Measurements from ENCODE around the gene NPIPA1.
"Not testable (repeated sequence)": the region's sequence is repeated elsewhere in the genome, so short reads cannot be mapped to it uniquely, and the experiment has no call there.

NPIPA1 gene

GRCh38 chr16:14961405-14962186 lies 24.4 kb downstream of the NPIPA1 start:
- Mint-ChIP-seq H3K9me3 (no peaks in the 10 kb centered on the region), H3K27ac (no peak overlapping the region), H3K4me1 (no peaks in the 10 kb centered on the region), H3K4me3 (no peak overlapping the region), H3K36me3 (no peaks in the 10 kb centered on the region)
- DNase-seq (ENCODE audit: low spot score in 2 of 2) (no peak), ATAC-seq (no peak)

DNA sequence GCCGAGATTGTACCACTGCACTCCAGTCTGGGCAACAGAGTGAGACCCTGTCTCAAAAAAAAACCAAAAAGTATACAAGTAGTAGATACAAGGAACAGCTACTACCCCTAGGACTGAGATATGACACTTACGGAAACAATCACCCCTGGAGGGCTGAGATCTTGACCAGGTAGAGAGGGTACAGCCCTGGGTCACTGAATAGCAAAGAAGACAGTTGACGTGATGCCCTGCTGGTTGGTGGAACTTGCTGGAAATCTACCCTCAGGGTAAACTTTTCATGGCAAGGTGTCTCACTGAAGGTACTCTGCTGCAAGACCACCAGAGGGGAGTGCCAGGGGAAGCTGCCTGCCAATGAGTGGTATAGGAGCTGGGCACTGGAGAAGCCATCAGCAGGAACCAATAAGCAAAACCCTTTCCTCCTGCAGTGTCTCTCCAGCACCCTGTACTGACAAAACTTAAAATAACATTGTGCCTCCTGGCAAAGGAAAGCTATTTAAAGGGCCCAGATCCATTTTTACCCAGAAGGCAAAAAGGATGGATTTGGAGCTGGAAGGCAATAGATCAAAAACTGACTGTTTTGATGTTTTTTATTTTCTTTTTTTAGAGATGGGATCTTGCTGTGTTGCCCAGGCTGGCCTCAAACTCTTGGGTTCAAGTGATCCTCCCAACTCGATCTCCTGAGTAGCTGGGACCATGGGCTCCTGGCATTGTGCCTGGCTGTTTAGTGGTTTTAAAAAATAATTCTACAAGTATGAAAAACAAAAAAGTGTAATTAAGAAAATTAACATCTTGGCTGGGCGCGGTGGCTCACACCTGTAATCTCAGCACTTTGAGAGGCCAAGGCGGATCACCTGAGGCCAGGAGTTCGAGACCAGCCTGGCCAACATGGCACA lies 26.3 kb downstream of the NPIPA1 start:
- Mint-ChIP-seq H3K4me3 (no peak overlapping the region), H3K36me3 (no peaks in the 10 kb centered on the region), H3K4me1 (no peaks in the 10 kb centered on the region), H3K27ac (no peak overlapping the region), H3K9me3 (no peaks in the 10 kb centered on the region)
- ATAC-seq (peak; percentile 31), DNase-seq (ENCODE audit: low spot score in 2 of 2) (no peak)

- Mint-ChIP-seq H3K4me1 (no peaks in the 10 kb centered on the region), H3K4me3 (no peak overlapping the region), H3K27ac (no peak overlapping the region), H3K36me3 (no peaks in the 10 kb centered on the region), H3K9me3 (no peaks in the 10 kb centered on the region)
- ATAC-seq (no peak), DNase-seq (ENCODE audit: low spot score in 2 of 2) (no peak)
Observed at GRCh38 chr16:14965328-14965727, 28.1 kb downstream of the NPIPA1 start.

- not testable (repeated sequence) for H3K4me3 Mint-ChIP-seq; H3K27ac Mint-ChIP-seq; H3K36me3 Mint-ChIP-seq; DNase-seq (ENCODE audit: low spot score in 2 of 2); ATAC-seq; H3K4me1 Mint-ChIP-seq; H3K9me3 Mint-ChIP-seq
Observed at GRCh38 chr16:14969795-14970194, 32.6 kb downstream of the NPIPA1 start.

DNA sequence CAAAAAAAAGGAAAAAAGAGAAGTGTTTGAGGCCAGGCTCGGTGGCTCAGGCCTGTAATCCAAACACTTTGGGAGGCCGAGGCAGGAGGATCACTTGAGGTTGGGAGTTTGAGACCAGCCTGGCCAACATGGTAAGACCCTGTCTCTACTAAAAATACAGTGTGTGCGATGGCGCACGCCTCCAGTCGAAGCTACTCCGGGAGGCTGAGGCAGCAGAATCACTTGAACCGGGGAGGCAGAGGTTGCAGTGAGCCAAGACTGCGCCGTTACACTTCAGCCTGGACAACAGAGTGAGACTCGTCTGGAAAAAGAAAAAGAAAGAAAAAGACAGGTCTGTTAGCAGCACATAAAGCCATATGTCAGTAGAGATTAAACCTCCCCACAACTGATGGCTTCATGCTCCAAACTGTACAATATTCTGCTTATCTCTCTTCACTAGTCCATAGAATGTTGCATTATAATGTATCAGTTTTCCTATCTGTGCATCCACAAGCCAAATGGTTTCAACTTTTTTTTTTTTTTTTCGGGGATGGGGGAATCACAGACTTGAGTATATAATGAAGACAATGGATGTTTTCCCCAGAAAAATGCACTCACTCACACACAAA lies 34.5 kb downstream of the NPIPA1 start:
- H3K4me3 Mint-ChIP-seq, ATAC-seq, H3K27ac Mint-ChIP-seq, H3K9me3 Mint-ChIP-seq: not testable (repeated sequence)
- Mint-ChIP-seq H3K4me1 (peaks cover 12% of the 10 kb centered on the region), H3K36me3 (peaks cover 14% of the 10 kb centered on the region)
- peak in 1 of 2 donors; percentile 48 for DNase-seq (ENCODE audit: low spot score in 2 of 2)

GRCh38 chr16:14973785-14974322 lies 36.6 kb downstream of the NPIPA1 start:
- H3K36me3 Mint-ChIP-seq = peaks cover 14% of the 10 kb centered on the region
- H3K4me3 Mint-ChIP-seq = peak overlapping the region; percentile 82
- peaks cover 15% of the 10 kb centered on the region for H3K4me1 Mint-ChIP-seq
- ATAC-seq, H3K27ac Mint-ChIP-seq, H3K9me3 Mint-ChIP-seq: not testable (repeated sequence)
- peak in 1 of 2 donors; percentile 49 for DNase-seq (ENCODE audit: low spot score in 2 of 2)

- Mint-ChIP-seq H3K4me1 (peaks cover 15% of the 10 kb centered on the region), H3K27ac (peak overlapping the region; percentile 89), H3K4me3 (peak overlapping the region; percentile 82), H3K36me3 (peaks cover 14% of the 10 kb centered on the region)
- not testable (repeated sequence) for H3K9me3 Mint-ChIP-seq; ATAC-seq; DNase-seq (ENCODE audit: low spot score in 2 of 2)
Observed at GRCh38 chr16:14974331-14974655, 37.0 kb downstream of the NPIPA1 start.

DNA sequence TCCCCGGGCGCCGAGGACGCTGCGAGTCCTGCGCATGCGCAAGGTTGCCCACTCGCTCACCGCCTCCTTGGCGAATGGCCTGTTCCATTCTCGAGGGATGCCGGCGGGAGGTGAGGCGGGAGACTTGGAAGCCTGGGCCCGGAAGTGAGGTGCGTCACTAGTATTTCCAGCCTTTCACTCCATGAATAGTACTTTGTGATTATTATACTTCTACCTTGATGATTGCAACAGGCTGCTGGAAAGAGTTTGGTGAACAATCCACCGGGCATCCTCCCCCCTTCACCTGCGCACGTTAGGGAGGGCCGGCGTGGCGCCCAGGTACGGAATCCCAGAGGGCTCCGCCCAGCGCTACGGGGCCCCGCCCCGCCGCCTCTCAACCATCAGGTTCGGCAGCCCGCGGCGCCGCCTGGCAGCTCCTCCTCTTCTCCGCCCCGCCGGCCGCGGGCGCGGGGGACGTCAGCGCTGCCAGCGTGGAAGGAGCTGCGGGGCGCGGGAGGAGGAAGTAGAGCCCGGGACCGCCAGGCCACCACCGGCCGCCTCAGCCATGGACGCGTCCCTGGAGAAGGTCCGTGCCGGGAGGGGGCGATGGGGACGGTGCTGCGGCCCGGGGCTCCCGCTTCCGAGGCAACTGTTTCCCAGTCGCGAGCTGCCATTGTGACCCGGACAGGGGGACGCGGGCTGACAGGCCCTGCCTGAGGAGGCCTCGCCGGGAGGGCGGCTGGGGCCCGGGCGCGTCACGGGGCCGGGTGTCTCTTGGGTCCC lies 37.6 kb downstream of the NPIPA1 start, which contains the start of gene PDXDC1:
PDXDC1 (plus strand) TSS at position 371 of the 762 bp plus-strand sequence; CDS start at position 545, 174 bp downstream.
- H3K4me1 Mint-ChIP-seq = peaks cover 15% of the 10 kb centered on the region
- not testable (repeated sequence) for H3K9me3 Mint-ChIP-seq
- DNase-seq (ENCODE audit: low spot score in 2 of 2) = peak; percentile 98 to 100
- H3K27ac Mint-ChIP-seq = peak within 1 kb of the TSS; percentile 89
- peak; percentile 98 for ATAC-seq
- peaks cover 14% of the 10 kb centered on the region for H3K36me3 Mint-ChIP-seq
- peak within 1 kb of the TSS; percentile 82 for H3K4me3 Mint-ChIP-seq

GRCh38 chr16:14975418-14976194 lies 38.4 kb downstream of the NPIPA1 start:
- DNase-seq (ENCODE audit: low spot score in 2 of 2) (peak; percentile 31 to 85), ATAC-seq (peak; percentile 39)
- Mint-ChIP-seq H3K27ac (peak overlapping the region; percentile 89), H3K36me3 (peaks cover 14% of the 10 kb centered on the region), H3K4me1 (peaks cover 15% of the 10 kb centered on the region), H3K4me3 (peak overlapping the region; percentile 82)
- not testable (repeated sequence) for H3K9me3 Mint-ChIP-seq

- peaks cover 14% of the 10 kb centered on the region for H3K36me3 Mint-ChIP-seq
- DNase-seq (ENCODE audit: low spot score in 2 of 2); H3K9me3 Mint-ChIP-seq; H3K4me3 Mint-ChIP-seq; ATAC-seq; H3K27ac Mint-ChIP-seq: not testable (repeated sequence)
- H3K4me1 Mint-ChIP-seq = peaks cover 27% of the 10 kb centered on the region
Observed at GRCh38 chr16:14976971-14977736, 39.9 kb downstream of the NPIPA1 start.

- H3K27ac Mint-ChIP-seq; DNase-seq (ENCODE audit: low spot score in 2 of 2); H3K9me3 Mint-ChIP-seq; ATAC-seq; H3K4me3 Mint-ChIP-seq: not testable (repeated sequence)
- peaks cover 14% of the 10 kb centered on the region for H3K36me3 Mint-ChIP-seq
- H3K4me1 Mint-ChIP-seq = peaks cover 28% of the 10 kb centered on the region
Observed at GRCh38 chr16:14978281-14978680, 41.0 kb downstream of the NPIPA1 start.

GRCh38 chr16:14978908-14979307 lies 41.7 kb downstream of the NPIPA1 start:
- H3K4me1 Mint-ChIP-seq = peaks cover 28% of the 10 kb centered on the region
- DNase-seq (ENCODE audit: low spot score in 2 of 2); H3K9me3 Mint-ChIP-seq; ATAC-seq; H3K27ac Mint-ChIP-seq; H3K4me3 Mint-ChIP-seq: not testable (repeated sequence)
- peaks cover 15% of the 10 kb centered on the region for H3K36me3 Mint-ChIP-seq

DNA sequence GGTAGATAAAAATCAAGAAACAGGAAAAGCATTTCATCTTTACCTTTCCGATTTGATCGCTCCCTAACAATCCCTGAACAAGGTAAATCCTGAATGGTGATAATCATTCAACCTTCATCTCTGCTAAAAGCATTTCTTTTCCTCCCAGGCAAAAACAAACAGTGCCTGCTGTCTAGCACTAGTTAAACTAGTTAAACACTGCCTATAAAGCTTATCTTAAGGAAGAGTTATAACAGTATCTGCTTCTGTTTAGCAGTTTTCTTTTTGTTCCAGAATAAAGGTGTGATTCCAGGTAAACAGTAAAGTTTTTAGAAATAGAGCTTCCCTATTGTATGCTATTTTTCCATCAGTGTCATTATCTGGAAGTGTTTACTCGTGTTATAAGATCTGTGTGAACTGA lies 44.0 kb downstream of the NPIPA1 start:
- not testable (repeated sequence) for H3K4me3 Mint-ChIP-seq; DNase-seq (ENCODE audit: low spot score in 2 of 2); H3K9me3 Mint-ChIP-seq; ATAC-seq
- Mint-ChIP-seq H3K36me3 (peaks cover 24% of the 10 kb centered on the region), H3K27ac (peak overlapping the region; percentile 46), H3K4me1 (peaks cover 20% of the 10 kb centered on the region)

Measured in stimulated activated effector memory CD8-positive, alpha-beta T cell treated with anti-CD3 and anti-CD28 coated beads, Interleukin-12 subunit alpha, Interleukin-12 subunit beta, amount 100 ng/mL, for 72 hours (primary cell).